GM12872 (cell line): ENCODE measurements around the gene KCNJ6.

Source experiments
- TF ChIP-seq, protein P1 (sequence below): IDR thresholded peaks from 3 replicates; pipeline ENCODE4 v1.5.1; 2011; ENCODE audit warnings: low read depth, mild to moderate bottlenecking, low read length, moderate library complexity; ENCODE audit not compliant: insufficient read depth

Gene KCNJ6

DNA sequence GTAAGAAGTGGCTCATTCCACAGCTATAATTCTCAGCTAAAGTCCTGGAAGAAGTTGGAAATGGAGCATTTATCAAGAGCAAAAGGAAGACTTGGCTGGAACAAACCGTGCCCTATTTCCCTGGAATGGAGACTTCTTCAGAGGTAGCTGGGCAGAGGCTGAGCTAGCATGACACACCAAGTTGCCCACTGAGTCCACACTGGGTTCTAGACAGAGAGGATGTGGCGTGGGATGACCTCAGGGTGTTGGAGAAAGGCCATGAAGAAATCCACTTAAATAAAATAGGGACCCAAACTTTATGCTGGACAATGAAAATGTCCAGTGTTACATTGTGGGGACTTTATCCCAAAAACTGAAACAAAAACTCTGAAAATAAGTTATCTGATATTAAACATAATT lies 116.2 kb downstream of the KCNJ6 start:
- TF ChIP-seq, protein P1, sequence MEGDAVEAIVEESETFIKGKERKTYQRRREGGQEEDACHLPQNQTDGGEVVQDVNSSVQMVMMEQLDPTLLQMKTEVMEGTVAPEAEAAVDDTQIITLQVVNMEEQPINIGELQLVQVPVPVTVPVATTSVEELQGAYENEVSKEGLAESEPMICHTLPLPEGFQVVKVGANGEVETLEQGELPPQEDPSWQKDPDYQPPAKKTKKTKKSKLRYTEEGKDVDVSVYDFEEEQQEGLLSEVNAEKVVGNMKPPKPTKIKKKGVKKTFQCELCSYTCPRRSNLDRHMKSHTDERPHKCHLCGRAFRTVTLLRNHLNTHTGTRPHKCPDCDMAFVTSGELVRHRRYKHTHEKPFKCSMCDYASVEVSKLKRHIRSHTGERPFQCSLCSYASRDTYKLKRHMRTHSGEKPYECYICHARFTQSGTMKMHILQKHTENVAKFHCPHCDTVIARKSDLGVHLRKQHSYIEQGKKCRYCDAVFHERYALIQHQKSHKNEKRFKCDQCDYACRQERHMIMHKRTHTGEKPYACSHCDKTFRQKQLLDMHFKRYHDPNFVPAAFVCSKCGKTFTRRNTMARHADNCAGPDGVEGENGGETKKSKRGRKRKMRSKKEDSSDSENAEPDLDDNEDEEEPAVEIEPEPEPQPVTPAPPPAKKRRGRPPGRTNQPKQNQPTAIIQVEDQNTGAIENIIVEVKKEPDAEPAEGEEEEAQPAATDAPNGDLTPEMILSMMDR: no peak

DNA sequence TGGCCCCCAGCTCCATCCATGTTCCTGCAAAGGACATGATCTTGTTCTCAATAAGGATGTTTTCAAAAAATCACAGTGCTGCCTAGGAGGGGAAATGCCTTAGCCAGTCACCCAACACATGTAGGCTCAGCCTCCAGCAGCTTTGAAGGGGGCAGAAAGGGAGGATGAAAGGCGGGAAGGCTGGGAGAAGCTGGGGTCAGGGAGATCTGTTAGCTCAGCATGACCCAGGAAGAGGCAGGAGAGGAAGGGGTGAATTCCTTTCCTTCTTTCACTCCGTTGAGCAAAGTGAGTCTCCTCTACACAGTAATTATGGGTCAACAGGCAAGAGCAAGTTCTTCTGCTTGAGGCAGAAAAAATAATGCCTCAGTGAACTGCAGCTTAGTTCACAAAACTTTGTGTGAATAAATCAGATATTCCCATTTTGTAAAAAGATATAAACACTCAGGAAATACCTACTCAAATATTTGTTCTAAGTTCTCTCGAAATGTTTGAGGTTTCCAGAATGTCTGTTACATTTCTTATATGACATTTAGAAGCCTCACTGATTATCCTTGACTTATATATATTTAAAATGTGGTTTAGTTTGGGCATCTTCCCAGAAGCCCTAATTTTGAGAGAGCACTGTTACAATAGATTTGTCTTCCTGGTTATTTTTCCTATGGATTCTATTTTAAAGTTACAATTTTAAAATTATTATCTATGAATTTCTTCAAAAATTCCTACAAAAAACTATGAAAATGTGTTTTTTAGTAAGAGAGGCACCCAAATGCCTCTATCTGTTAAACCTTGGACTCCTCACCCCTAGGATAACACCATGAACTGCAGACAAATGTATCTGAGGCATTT lies 116.8 kb downstream of the KCNJ6 start:
- TF ChIP-seq, protein P1: no peak

DNA sequence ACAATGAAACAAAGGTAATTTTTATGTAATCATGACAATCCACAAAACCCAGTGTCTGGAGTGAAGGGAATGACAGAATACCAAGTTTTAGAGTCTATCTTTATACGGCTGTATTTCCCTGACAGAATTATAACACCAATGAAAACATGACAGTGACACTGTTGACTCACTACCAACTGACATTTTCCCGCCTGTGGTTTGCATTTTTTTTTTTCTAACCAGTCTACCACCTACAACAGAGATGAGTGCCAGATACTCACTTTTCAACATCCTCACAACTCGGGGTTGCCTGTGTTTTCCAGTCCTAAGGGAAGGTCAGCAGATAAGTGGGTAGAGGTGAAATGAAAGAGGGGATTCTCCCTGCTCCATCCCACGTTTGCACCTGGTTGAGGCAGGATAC lies 118.9 kb downstream of the KCNJ6 start:
- TF ChIP-seq, protein P1: no peak

DNA sequence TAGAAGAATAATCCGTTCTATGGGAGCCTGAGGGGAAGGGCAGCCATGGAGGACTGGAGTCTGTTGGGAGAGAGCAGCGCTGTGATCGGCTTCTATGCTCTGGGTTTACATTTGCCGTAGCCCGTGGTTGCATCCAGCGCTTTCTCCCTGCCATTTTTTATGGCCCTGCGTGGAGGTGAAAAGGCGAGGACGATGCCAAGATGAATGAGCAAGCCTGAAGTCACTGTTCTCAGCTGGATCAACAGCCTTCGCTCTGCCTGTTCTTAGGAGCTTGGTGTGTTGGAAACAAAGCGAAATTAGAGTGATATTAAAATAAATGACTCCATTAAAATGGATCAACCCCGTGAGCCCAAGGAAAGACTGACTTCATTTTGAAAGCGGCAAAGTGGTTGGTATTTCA lies 120.2 kb downstream of the KCNJ6 start:
- TF ChIP-seq, protein P1: no peak

DNA sequence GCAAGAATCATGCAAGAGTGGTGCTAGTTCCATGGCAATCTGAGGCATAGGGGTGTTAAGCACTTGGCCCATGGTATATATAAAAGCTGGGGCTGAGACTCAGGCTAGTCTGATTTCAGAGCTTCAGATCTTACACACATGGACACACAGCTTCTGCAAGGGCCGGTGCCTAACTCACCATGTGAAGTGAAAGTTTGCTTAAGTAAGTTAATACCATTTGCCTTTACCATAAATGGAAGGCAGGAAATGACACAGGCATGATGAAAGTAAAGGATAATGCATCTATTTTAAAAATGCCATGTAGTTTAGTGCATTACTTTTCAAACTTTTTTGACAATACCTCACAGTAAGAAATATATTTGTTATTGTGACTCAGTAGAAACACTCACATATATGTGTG lies 122.6 kb downstream of the KCNJ6 start:
- TF ChIP-seq, protein P1: no peak

DNA sequence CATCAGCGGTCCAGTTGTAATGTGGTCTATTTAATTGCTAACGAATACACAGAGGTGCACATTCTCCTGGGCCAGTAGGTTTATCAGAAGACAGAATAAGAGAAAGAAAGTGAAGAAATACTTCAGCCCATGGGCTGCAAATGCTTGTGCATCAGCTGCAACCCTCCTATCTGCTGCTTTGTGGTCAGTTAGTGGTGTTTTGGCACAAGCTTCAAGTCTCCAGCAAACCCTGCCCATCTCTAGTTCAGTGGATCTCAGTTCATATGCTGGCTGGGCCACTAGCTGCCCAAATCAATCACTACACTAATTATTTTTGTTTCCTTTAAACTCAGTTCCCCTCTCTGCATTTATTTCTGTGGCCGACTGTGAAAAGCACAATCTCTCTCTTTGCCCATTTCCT lies 124.2 kb downstream of the KCNJ6 start:
- TF ChIP-seq, protein P1: no peak

DNA sequence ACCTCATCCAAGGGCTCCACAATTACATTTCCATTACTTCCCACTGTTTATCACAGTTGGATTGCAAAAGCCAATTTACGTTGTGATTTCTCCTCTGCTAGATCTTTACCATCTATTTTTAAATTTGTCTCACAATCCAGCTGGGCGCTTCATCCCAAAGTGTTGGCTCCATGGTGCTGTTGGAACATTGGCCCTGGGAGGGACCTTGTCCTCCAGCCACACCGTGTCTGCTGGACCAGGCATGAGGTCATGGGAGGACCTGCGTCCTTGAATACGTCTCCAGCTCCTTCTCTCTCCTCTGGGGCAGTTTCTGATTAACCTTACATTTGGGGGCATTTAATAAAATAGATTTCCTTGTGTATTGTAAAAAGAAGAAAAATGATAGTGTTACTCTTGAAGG lies 125.4 kb downstream of the KCNJ6 start:
- TF ChIP-seq, protein P1: no peak
